NCI-H69 (cell line): Measurements from ENCODE around the gene MAN1A1.

Experiments
- DNase-seq: peaks from one replicate; lab custom pipeline; 2025; lab: John Stamatoyannopoulos, UW

MAN1A1 gene

DNA sequence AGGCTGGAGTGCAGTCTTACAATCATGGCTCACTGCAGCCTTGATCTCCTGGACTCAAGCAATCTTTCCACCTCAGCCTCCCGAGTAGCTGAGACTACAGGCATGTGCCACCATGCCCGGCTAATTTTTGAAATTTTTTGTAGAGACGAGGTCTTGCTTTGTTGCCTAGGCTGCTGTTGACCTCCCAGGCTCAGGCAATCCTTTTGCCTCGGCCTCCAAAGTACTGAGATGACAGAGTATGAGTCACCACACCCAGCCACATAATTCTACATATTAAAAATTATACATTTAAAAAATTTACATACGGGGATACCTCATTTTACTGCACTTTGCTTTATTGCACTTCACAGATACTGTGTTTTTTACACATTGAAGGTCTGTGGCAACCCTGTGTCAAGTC is 115.1 kb downstream of the MAN1A1 start:
- no peak for DNase-seq

DNA sequence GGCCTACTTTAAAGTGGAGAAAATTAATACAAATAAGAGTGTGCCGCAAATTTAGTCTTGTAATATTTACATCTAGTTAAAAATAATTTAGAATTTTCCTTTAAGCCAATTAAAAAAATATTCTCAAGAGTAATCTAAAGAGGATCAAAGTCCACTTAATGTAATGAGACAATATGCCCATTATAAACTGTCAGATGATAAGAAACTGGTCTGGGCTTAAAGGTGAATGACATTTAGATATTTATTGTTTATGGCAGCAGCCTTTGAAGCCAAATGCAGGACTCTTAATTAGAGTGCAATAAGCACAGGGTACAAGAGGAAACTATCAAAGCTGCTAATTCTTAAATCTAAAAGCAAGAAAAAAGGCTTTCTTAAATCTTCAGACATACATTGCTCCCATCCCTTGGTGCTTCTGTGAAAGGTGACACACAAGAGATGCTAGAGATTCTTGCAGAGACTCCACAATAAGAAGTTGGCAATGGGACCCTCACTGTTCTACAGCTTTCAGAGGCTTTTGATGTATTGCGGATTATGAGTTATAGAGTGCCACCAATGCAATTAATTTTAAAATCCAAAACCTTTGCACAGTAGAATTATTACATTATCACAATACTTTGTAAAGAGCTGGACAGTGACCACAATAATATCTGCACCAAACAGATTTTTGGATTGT is 116.1 kb downstream of the MAN1A1 start:
- no peak for DNase-seq

DNA sequence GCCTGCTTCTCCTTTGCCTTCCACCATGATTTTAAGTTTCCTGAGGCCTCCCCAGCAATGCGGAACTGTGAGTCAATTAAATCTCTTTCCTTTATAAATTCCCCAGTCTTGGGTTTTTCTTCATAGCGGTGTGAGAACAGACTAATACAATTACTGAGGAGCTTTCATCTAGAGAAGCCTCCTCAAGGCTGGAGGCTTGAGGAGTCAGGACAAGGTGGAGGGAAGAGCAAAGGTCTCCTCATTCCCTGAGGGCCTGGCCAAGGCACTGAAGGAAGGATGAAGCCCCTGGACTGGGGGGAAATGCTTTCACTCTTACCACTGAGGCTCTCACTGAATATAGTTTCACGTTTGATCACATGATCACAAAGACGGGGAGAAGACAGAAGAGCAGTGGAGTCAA is 118.2 kb downstream of the MAN1A1 start:
- no peak for DNase-seq

DNA sequence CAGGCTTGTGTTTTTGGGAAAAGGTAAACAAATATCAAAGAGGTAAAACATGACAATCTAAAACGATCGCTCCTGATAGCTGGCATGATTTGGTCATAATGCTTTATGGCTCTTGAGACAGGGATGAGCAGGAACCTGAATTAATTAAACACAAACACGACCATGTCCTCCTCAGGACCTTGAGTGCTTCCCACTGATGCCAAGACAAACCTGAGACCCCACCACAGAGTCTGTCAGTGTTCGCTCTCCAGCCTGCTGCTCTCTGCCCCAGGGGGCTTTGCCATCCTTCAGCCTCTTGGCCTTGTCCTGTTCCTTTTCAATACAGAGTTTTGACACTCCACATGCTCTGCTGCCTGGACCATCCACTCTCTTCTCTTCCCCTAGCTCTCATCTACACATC is 119.4 kb downstream of the MAN1A1 start:
- no peak for DNase-seq

GRCh38 chr6:119227377-119227776 is 122.2 kb downstream of the MAN1A1 start:
- peak; percentile 43 for DNase-seq

DNA sequence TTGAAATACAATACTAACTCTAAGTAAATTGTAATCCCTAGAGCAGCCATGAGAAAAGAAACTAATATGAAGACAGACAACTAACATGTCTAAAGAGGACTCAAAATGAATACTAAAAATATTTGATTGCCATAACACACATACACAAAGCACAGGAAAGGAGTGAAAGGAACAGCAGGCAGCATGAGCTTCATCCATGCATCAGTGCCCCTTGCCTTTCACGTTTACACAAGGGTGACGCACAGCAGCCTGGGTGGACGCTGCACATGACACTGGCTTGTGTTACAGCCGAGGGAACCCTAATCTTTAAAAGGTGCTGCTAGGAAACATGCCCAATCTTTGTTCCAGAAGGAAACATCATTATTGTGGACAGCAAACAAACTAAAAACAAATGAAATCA is 123.5 kb downstream of the MAN1A1 start:
- DNase-seq, result peak; percentile 97

DNA sequence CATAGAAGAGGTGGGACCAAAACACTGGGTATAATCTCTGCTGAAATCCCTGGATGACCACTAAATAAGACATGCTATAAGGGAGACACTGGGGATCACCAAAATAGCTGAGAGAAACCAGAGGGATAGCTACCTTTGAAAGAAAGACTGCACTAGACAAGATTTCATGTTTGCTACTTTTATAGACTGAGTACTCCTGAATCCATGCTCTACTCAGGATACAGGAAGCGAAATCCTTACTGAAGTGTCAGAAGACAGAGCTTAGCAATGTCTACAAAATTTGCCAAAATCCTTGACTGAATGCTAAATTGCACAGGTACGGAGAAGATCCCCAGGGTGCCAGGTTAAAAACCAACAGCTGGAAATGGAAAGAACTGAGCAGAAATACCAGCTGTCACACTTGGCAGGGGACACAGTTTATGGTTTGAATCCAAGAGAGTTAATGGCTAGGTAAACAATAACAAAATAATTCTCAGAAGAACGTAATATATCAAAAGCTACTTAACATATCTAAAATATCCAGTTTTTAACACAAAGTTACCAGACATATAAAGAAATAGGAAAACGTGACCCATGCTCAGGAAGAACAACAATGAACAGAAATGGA is 125.4 kb downstream of the MAN1A1 start:
- peak; percentile 97 for DNase-seq

- DNase-seq, result no peak
Observed at GRCh38 chr6:119220452-119220851, 129.1 kb downstream of the MAN1A1 start.

- no peak for DNase-seq
Observed at GRCh38 chr6:119218548-119218947, 131.0 kb downstream of the MAN1A1 start.

DNA sequence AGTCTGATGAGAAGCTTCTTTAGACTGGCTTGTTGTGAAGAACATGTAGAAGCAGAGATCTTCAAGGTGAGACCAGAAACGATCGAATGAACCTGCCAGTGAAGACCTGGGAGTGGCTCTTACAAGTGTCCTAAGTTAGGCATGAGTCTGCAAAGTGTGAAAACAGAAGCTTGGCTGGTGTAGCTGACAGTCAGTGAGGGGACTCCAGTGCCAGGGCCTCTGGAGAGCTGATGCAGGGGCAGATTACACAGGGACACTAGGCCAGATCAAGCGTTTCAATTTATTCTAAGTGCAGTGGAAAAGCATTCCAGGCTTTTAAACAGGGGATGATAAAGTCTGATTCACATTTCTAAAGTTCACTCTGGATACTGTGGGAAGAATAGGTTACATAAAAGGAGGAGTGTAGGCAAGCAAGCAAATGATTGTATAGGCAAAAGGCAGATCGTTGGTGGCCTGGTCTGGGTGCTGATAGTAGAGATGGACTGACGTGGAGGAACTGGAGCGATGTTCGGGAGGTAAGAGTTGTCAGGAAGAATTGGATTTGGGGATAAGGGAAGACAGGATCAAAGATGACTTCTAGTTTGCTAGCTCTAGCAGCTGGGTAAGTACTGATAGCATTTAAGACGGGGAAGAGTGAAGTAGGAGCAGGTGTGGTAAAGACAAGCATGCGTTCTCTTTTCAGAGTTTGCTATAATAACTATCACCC is 133.5 kb downstream of the MAN1A1 start:
- no peak for DNase-seq

GRCh38 chr6:119215309-119215708 is 134.3 kb downstream of the MAN1A1 start:
- DNase-seq, result no peak

GRCh38 chr6:119210596-119210995 is 139.0 kb downstream of the MAN1A1 start:
- no peak for DNase-seq

DNA sequence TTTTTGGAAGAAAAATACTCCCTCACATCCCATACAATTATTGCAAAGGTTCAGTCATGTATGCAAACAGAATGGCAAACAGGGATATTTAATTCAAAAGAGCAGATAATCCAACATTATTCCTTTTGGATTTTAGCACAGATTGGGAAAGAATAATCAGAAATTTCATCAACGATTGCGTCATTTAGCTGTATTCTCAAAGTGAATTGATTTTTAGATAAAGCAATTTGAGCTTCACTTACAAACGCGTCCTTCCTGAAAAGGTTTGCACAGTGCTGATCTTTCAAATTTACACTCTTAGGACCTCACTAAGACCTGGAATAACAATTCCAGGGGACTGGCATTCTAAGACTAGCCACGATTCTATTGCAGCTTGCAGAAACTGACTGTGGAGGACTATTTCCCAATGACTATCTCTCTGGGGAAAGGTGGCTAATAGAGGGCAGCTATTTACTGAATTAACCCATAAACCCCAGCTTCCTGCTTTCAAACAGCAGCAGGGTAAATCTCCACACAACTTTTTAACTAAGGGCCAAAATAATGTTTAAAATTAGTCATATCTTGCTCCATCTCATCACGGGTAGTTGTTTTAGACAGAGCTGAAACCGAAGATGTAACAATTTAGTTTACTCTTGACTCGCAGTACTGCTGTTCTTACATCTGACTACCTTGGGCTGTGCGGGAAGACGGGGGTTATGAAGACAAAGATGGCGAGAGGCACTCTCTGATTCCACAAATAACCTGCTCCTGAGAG is 139.9 kb downstream of the MAN1A1 start:
- DNase-seq, result peak; percentile 22

- DNase-seq, result peak; percentile 18
Observed at GRCh38 chr6:119207971-119208725, 141.4 kb downstream of the MAN1A1 start.

- DNase-seq, result no peak
Observed at GRCh38 chr6:119207327-119207726, 142.2 kb downstream of the MAN1A1 start.

DNA sequence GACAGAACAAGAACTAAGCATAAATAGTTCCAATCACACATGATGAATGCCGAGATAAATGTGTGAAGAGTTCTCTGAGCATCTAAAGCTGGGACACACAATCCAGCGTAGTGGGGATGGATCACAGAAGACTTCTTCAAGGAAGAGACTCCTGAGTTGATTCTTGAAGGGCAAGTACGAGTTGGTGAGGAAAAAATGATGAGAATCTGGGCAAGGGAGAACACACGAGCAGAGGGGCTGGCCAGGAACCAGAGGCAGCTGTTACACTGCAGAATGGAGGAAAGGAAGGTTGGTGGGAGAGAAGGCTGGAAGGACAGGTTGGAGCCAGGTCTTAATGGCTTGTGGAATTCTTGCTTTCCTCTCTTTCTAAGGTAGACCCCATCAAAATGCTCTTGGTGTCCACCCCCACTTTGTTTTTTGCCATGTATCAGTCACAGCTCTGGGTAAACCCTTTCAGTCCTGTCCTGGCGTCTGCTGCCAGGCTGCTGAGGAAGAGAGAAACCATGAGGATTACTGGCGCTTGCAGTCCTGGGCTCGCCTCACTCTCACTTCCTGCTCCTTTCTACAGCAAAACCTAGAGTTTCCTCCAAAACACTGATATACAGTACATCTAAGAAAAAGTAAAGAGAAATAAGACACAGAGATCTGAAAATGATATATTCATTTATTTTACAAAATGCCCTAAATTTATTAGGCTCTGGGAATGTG is 143.5 kb downstream of the MAN1A1 start:
- DNase-seq, result no peak

DNA sequence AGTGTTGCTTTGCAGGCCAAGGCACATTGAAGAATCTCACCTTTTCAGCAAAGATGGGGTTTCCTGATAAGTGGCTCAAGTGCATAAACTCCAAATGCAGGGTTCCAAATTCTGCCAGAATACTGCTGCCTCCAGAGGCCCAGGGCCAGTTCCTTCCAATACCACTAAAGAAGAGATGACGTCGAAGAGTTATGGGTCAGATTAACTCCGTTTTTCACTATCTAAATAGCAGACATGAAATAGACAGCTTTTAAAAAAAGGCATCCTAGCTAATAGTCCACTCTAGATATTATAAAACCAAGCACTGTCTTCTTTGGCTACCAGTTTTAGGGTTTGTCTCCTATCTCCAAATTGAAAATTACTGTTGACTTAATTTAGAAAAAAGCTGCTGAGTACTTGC is 144.8 kb downstream of the MAN1A1 start:
- DNase-seq, result no peak

- peak; percentile 97 for DNase-seq
Observed at GRCh38 chr6:119201480-119201879, 148.1 kb downstream of the MAN1A1 start.

GRCh38 chr6:119200512-119201175 is 148.9 kb downstream of the MAN1A1 start:
- peak; percentile 63 for DNase-seq

DNA sequence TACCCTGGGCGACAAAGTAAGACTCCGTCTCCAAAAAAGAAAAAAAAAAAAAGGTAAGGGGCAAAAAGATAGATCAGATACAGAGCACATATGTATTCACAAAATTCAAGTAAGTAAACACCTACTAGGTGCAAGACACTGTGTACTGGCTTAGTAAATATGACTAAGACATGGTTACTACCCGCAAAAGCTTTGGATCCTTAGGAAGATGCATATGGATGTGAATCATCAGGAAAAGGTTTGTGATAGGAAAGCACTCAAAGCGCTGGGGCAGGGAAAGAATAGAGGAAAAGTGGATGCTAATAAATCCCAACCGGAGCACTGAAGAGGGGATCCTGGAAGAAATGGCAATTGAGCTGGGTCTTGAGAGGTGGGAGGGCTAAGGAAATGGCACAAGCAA is 152.3 kb downstream of the MAN1A1 start:
- no peak for DNase-seq

DNA sequence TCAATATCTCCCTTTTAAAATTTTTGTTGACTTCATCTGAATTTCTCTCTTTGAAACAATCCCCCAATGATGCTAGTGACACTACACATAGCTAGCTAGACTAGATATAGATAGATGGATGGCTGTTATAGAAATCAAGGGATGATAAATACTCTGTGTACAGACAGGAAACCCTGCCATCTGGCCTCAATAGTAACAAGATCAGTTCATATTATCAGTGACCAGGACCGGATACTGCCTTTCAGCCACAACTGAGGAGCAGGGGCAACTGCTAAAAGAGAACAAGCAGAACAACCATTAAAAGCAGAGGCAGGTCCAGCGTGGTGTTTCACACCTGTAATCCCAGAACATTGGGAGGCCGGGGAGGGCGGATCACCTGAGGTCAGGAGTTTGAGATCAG is 152.8 kb downstream of the MAN1A1 start:
- DNase-seq, result peak; percentile 78
